Measurements from ENCODE around the gene RASGRP4.

DNA sequence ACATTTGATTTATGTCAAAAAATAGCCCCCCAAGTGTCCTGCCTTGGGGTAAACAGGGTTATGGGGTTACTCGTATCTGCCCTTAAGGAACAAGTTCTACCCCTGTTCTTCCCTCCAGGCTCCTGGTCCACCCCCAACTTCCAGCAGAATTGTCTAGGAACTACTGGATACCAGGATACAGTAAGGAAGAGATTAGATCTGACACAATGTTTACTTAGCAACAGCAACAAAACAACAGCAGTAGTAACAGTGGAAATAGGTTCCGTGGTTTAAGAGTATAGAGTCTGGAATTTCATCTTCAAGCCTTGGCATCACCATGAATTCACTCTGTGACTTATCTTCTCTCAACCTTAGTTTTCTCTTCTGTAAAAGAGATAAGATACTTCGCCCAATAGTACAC is 24.9 kb downstream of the RASGRP4 start:
- TF ChIP-seq, protein P1, sequence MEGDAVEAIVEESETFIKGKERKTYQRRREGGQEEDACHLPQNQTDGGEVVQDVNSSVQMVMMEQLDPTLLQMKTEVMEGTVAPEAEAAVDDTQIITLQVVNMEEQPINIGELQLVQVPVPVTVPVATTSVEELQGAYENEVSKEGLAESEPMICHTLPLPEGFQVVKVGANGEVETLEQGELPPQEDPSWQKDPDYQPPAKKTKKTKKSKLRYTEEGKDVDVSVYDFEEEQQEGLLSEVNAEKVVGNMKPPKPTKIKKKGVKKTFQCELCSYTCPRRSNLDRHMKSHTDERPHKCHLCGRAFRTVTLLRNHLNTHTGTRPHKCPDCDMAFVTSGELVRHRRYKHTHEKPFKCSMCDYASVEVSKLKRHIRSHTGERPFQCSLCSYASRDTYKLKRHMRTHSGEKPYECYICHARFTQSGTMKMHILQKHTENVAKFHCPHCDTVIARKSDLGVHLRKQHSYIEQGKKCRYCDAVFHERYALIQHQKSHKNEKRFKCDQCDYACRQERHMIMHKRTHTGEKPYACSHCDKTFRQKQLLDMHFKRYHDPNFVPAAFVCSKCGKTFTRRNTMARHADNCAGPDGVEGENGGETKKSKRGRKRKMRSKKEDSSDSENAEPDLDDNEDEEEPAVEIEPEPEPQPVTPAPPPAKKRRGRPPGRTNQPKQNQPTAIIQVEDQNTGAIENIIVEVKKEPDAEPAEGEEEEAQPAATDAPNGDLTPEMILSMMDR (IDR thresholded peaks at IDR 0.05; ENCODE audit: insufficient read depth, low read length): no peak
- TF ChIP-seq, protein P2, sequence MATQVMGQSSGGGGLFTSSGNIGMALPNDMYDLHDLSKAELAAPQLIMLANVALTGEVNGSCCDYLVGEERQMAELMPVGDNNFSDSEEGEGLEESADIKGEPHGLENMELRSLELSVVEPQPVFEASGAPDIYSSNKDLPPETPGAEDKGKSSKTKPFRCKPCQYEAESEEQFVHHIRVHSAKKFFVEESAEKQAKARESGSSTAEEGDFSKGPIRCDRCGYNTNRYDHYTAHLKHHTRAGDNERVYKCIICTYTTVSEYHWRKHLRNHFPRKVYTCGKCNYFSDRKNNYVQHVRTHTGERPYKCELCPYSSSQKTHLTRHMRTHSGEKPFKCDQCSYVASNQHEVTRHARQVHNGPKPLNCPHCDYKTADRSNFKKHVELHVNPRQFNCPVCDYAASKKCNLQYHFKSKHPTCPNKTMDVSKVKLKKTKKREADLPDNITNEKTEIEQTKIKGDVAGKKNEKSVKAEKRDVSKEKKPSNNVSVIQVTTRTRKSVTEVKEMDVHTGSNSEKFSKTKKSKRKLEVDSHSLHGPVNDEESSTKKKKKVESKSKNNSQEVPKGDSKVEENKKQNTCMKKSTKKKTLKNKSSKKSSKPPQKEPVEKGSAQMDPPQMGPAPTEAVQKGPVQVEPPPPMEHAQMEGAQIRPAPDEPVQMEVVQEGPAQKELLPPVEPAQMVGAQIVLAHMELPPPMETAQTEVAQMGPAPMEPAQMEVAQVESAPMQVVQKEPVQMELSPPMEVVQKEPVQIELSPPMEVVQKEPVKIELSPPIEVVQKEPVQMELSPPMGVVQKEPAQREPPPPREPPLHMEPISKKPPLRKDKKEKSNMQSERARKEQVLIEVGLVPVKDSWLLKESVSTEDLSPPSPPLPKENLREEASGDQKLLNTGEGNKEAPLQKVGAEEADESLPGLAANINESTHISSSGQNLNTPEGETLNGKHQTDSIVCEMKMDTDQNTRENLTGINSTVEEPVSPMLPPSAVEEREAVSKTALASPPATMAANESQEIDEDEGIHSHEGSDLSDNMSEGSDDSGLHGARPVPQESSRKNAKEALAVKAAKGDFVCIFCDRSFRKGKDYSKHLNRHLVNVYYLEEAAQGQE (IDR thresholded peaks at IDR 0.05; ENCODE audit: insufficient replicate concordance, low read depth): no peak
- TF ChIP-seq POLR2AphosphoS5 (IDR thresholded peaks at IDR 0.05; ENCODE audit: low read depth): no peak
